GM15510 (cell line): ENCODE data around the gene TOM1L2.

Experiments used
- POLR2A ChIP-seq: IDR thresholded peaks from 3 replicates; pipeline ENCODE4 v1.6.1; 2011; ENCODE audit warnings: borderline replicate concordance; ENCODE audit not compliant: insufficient read length; ENCODE audit errors: extremely low read depth

Gene TOM1L2

GRCh38 chr17:17965152-17965721 is 7.0 kb downstream of the TOM1L2 start:
- TF ChIP-seq POLR2A: no peak

- TF ChIP-seq POLR2A: no peak
These were observed 7.5 kb downstream of the TOM1L2 start for GRCh38 chr17:17964710-17965109.

GRCh38 chr17:17963694-17964436 is 8.3 kb downstream of the TOM1L2 start:
- TF ChIP-seq POLR2A: no peak

- TF ChIP-seq POLR2A: no peak
These were observed 9.1 kb downstream of the TOM1L2 start for GRCh38 chr17:17963066-17963465.

- TF ChIP-seq POLR2A: no peak
These were observed 11.6 kb downstream of the TOM1L2 start for GRCh38 chr17:17960500-17961030.

- TF ChIP-seq POLR2A: no peak
These were observed 12.5 kb downstream of the TOM1L2 start for GRCh38 chr17:17959520-17960361.

GRCh38 chr17:17958982-17959381 is 13.2 kb downstream of the TOM1L2 start:
- TF ChIP-seq POLR2A: no peak

GRCh38 chr17:17957584-17957916 is 14.7 kb downstream of the TOM1L2 start:
- TF ChIP-seq POLR2A: no peak

GRCh38 chr17:17954079-17954478 is 18.1 kb downstream of the TOM1L2 start:
- no peak for TF ChIP-seq POLR2A

- no peak for TF ChIP-seq POLR2A
These were observed 19.5 kb downstream of the TOM1L2 start for GRCh38 chr17:17952691-17953090.

- TF ChIP-seq POLR2A: no peak
These were observed 20.7 kb downstream of the TOM1L2 start for GRCh38 chr17:17951524-17951923.

GRCh38 chr17:17950806-17951205 is 21.4 kb downstream of the TOM1L2 start:
- TF ChIP-seq POLR2A: no peak

GRCh38 chr17:17950347-17950746 is 21.9 kb downstream of the TOM1L2 start:
- no peak for TF ChIP-seq POLR2A

GRCh38 chr17:17947966-17948365 is 24.2 kb downstream of the TOM1L2 start:
- no peak for TF ChIP-seq POLR2A

GRCh38 chr17:17947309-17947708 is 24.9 kb downstream of the TOM1L2 start:
- TF ChIP-seq POLR2A: no peak
